Measurements from ENCODE around the gene RIPOR3. TPM values are rescaled to one million over a fixed set of nuclear protein-coding genes. Genes with fewer than 3 reads are reported as not detected.

The RIPOR3 gene
- total RNA-seq, 2 experiments from 2014 or later = 0.53 TPM; not detected in 1

DNA sequence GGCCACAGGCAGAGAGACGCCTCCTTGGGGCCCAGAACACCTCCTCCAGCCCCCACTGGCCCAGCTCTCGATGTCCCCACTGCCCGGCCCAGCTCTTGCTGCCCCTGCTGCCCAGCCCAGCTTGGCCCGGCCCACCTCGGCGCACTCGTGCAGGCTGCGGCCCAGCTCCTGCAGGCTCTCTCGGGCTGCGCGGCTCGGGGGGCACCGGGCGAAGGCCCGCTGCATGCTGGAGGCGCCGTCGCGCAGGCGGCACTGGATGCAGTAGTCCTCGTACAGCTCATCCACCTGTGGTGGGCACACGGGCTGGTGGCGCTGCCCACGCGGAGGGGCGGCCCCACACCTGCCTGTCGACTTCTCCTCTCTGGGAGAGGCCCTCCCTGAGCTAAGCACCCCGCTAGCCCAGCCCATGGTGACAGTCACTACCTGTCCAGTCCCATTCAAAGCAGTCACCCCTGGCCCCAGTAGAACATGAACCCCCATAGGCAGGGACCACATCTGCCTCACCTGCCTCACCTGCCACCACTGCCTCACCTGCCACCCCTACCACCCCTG, 81.8 kb downstream of the RIPOR3 start:
- TF ChIP-seq, protein P1, sequence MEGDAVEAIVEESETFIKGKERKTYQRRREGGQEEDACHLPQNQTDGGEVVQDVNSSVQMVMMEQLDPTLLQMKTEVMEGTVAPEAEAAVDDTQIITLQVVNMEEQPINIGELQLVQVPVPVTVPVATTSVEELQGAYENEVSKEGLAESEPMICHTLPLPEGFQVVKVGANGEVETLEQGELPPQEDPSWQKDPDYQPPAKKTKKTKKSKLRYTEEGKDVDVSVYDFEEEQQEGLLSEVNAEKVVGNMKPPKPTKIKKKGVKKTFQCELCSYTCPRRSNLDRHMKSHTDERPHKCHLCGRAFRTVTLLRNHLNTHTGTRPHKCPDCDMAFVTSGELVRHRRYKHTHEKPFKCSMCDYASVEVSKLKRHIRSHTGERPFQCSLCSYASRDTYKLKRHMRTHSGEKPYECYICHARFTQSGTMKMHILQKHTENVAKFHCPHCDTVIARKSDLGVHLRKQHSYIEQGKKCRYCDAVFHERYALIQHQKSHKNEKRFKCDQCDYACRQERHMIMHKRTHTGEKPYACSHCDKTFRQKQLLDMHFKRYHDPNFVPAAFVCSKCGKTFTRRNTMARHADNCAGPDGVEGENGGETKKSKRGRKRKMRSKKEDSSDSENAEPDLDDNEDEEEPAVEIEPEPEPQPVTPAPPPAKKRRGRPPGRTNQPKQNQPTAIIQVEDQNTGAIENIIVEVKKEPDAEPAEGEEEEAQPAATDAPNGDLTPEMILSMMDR (conservative IDR thresholded peaks at IDR 0.05; ENCODE audit: low read length) = no peak
- no peak for TF ChIP-seq EZH2phosphoT487 (IDR thresholded peaks at IDR 0.05; ENCODE audit: borderline replicate concordance, low read depth, low read length)
- Histone ChIP-seq H2AFZ (ENCODE audit: low read length) (no peak overlapping the region), H3K36me3 (ENCODE audit: insufficient read depth, low read length) (no peaks in the 10 kb centered on the region), H3K4me3 (ENCODE audit: low read depth, low read length, poor library complexity, severe bottlenecking) (no peak overlapping the region), H3K4me2 (ENCODE audit: low read length) (no peak overlapping the region), H3K4me1 (ENCODE audit: insufficient read depth, low read length, poor library complexity, severe bottlenecking) (no peaks in the 10 kb centered on the region), H3K9me3 (ENCODE audit: low read length) (no peaks in the 10 kb centered on the region), H3K79me2 (ENCODE audit: insufficient read depth, low read depth, low read length) (no peaks in the 10 kb centered on the region), H4K20me1 (ENCODE audit: insufficient read depth, low read length) (no peaks in the 10 kb centered on the region), H3K27ac (ENCODE audit: low read depth, low read length, poor library complexity, severe bottlenecking) (no peak overlapping the region), H3K9me2 (ENCODE audit: insufficient read depth, low read length) (no peaks in the 10 kb centered on the region)
- BruUV-seq (replicated peaks) = no TSS peak
- no peak for DNase-seq (ENCODE audit: low spot score)
- POLR2A ChIA-PET = no interaction called here
- CTCF ChIA-PET (ENCODE audit: unreplicated experiment) = no interaction called here
- intact Hi-C loops (cut with micrococcal nuclease; ENCODE audit: unreplicated experiment) = no loop called here

DNA sequence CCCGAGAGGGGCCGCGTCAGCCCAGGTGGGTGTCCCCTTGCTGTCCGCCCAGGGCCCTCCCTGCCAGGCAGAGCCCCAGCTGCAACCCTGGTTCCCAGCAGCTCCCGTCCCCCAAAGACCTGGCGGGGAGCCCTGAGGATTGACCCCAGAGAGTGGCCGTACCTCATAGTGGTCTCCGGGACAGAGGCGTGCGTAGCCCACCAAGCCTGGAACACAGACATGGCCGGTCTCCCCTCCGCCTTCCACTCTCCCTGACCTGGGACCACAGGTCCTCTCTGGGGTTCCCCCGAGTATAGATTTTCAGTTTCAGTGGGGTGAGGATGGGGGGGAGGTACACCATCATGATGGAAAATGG, 82.6 kb downstream of the RIPOR3 start:
- no peak for TF ChIP-seq EZH2phosphoT487 (IDR thresholded peaks at IDR 0.05; ENCODE audit: borderline replicate concordance, low read depth, low read length)
- TF ChIP-seq, protein P1 (conservative IDR thresholded peaks at IDR 0.05; ENCODE audit: low read length) = no peak
- intact Hi-C loops (cut with micrococcal nuclease; ENCODE audit: unreplicated experiment) = no loop called here
- H3K4me2 ChIP-seq (ENCODE audit: low read length) = no peak overlapping the region
- H3K36me3 ChIP-seq (ENCODE audit: insufficient read depth, low read length) = no peaks in the 10 kb centered on the region
- no peak for DNase-seq (ENCODE audit: low spot score)
- H3K4me3 ChIP-seq (ENCODE audit: low read depth, low read length, poor library complexity, severe bottlenecking) = no peak overlapping the region
- H3K9me2 ChIP-seq (ENCODE audit: insufficient read depth, low read length) = no peaks in the 10 kb centered on the region
- CTCF ChIA-PET (ENCODE audit: unreplicated experiment) = no interaction called here
- H4K20me1 ChIP-seq (ENCODE audit: insufficient read depth, low read length) = no peaks in the 10 kb centered on the region
- no peaks in the 10 kb centered on the region for H3K9me3 ChIP-seq (ENCODE audit: low read length)
- no peak overlapping the region for H2AFZ ChIP-seq (ENCODE audit: low read length)
- BruUV-seq (replicated peaks) = no TSS peak
- H3K79me2 ChIP-seq (ENCODE audit: insufficient read depth, low read depth, low read length) = no peaks in the 10 kb centered on the region
- H3K27ac ChIP-seq (ENCODE audit: low read depth, low read length, poor library complexity, severe bottlenecking) = no peak overlapping the region
- POLR2A ChIA-PET = interaction anchor here (1.1 kb wide), 1 partner anchor 34 kb away, joined by 3 read pairs; no protein-coding TSS in a partner anchor
- no peaks in the 10 kb centered on the region for H3K4me1 ChIP-seq (ENCODE audit: insufficient read depth, low read length, poor library complexity, severe bottlenecking)

GRCh38 chr20:50607850-50608749, 83.2 kb downstream of the RIPOR3 start:
- Histone ChIP-seq H3K79me2 (ENCODE audit: insufficient read depth, low read depth, low read length) (no peaks in the 10 kb centered on the region), H3K36me3 (ENCODE audit: insufficient read depth, low read length) (no peaks in the 10 kb centered on the region), H3K27ac (ENCODE audit: low read depth, low read length, poor library complexity, severe bottlenecking) (no peak overlapping the region), H4K20me1 (ENCODE audit: insufficient read depth, low read length) (no peaks in the 10 kb centered on the region), H3K4me1 (ENCODE audit: insufficient read depth, low read length, poor library complexity, severe bottlenecking) (no peaks in the 10 kb centered on the region), H3K9me2 (ENCODE audit: insufficient read depth, low read length) (no peaks in the 10 kb centered on the region), H3K4me3 (ENCODE audit: low read depth, low read length, poor library complexity, severe bottlenecking) (no peak overlapping the region), H3K4me2 (ENCODE audit: low read length) (no peak overlapping the region), H2AFZ (ENCODE audit: low read length) (no peak overlapping the region), H3K9me3 (ENCODE audit: low read length) (no peaks in the 10 kb centered on the region)
- no TSS peak for BruUV-seq (replicated peaks)
- intact Hi-C loops (cut with micrococcal nuclease; ENCODE audit: unreplicated experiment) = no loop called here
- CTCF ChIA-PET (ENCODE audit: unreplicated experiment) = no interaction called here
- DNase-seq (ENCODE audit: low spot score) = no peak
- POLR2A ChIA-PET = interaction anchor here (1.1 kb wide), 1 partner anchor 34 kb away, joined by 3 read pairs; no protein-coding TSS in a partner anchor
- TF ChIP-seq EZH2phosphoT487 (IDR thresholded peaks at IDR 0.05; ENCODE audit: borderline replicate concordance, low read depth, low read length) = no peak
- TF ChIP-seq, protein P1 (conservative IDR thresholded peaks at IDR 0.05; ENCODE audit: low read length) = no peak

Data from OCI-LY7 (cell line).